GM23248 (cell line): ENCODE data around the gene OR52B2. TPM values are rescaled to one million over a fixed set of nuclear protein-coding genes. Genes with fewer than 3 reads are reported as not detected.

ENCODE experiments used
- DNase-seq: peaks from one replicate; pipeline ENCODE4 v3.0.0-alpha.2; 2015
- H2AFZ ChIP-seq: fragments of 200-600 bp; sonication (generic); 2 replicates; pipeline ENCODE4 v1.6.1; 2016; ENCODE audit warnings: antibody characterized with exemption
- H3F3A ChIP-seq: fragments of 200-600 bp; sonication (generic); 2 replicates; pipeline ENCODE4 v1.6.1; 2016; ENCODE audit warnings: mild to moderate bottlenecking, antibody characterized with exemption, mixed run types; ENCODE audit not compliant: insufficient read depth
- H3K27ac ChIP-seq: fragments of 200-600 bp; sonication (generic); 2 replicates; pipeline ENCODE4 v1.5.1; 2016; ENCODE audit warnings: mild to moderate bottlenecking
- H3K27me3 ChIP-seq: fragments of 200-600 bp; sonication (generic); replicated peaks from 2 replicates; pipeline ENCODE4 v1.6.1; 2016; ENCODE audit warnings: mild to moderate bottlenecking; ENCODE audit not compliant: insufficient read depth
- H3K36me3 ChIP-seq: fragments of 200-600 bp; sonication (generic); 2 replicates; pipeline ENCODE4 v1.6.1; 2016; ENCODE audit warnings: low read depth, mild to moderate bottlenecking
- H3K4me1 ChIP-seq: fragments of 200-600 bp; sonication (generic); 2 replicates; pipeline ENCODE4 v1.6.1; 2016; ENCODE audit warnings: mild to moderate bottlenecking; ENCODE audit not compliant: insufficient read depth
- H3K4me2 ChIP-seq: fragments of 200-600 bp; sonication (generic); one replicate; pipeline ENCODE4 v1.6.1; 2016; ENCODE audit warnings: mild to moderate bottlenecking; ENCODE audit not compliant: unreplicated experiment
- H3K4me3 ChIP-seq: fragments of 200-600 bp; sonication (generic); 2 replicates; pipeline ENCODE4 v1.5.1; 2016; ENCODE audit warnings: mild to moderate bottlenecking
- H3K79me2 ChIP-seq: fragments of 200-600 bp; sonication (generic); 2 replicates; pipeline ENCODE4 v1.6.1; 2016; ENCODE audit warnings: mild to moderate bottlenecking; ENCODE audit not compliant: insufficient read depth
- H3K9ac ChIP-seq: fragments of 200-600 bp; sonication (generic); 2 replicates; pipeline ENCODE4 v1.6.1; 2016; ENCODE audit warnings: mild to moderate bottlenecking
- H3K9me2 ChIP-seq: fragments of 200-600 bp; sonication (generic); 2 replicates; pipeline ENCODE4 v1.6.1; 2016; ENCODE audit warnings: mixed run types, mild to moderate bottlenecking, moderate library complexity; ENCODE audit not compliant: insufficient read depth
- H3K9me3 ChIP-seq: fragments of 200-600 bp; sonication (generic); one replicate; pipeline ENCODE4 v1.6.1; 2017; ENCODE audit warnings: low read depth
- H4K20me1 ChIP-seq: fragments of 200-600 bp; sonication (generic); 2 replicates; pipeline ENCODE4 v1.6.0; 2016; ENCODE audit not compliant: insufficient read depth
- EZH2 ChIP-seq: fragments of 200-600 bp; sonication (generic); IDR thresholded peaks from 2 replicates; pipeline ENCODE4 v1.6.1; 2018; ENCODE audit warnings: antibody characterized with exemption, mild to moderate bottlenecking; ENCODE audit not compliant: insufficient read depth, poor library complexity, severe bottlenecking
- EZH2phosphoT487 ChIP-seq: fragments of 200-600 bp; sonication (generic); IDR thresholded peaks from 2 replicates; pipeline ENCODE4 v1.6.1; 2018; ENCODE audit warnings: antibody characterized with exemption, moderate library complexity, mild to moderate bottlenecking, low read depth; ENCODE audit not compliant: insufficient read depth
- WGBS, 2 experiments: methylation state at CpG; one replicate each; pipeline ENCODE4 v1.1.6; 2015 to 2017; ENCODE audit warnings: low lambda C conversion rate in 2 of 2, low coverage in 1 of 2; ENCODE audit errors: missing lambda C conversion rate in 2 of 2; 5-methylcytosine and 5-hydroxymethylcytosine counted together
- in situ Hi-C: fragments of 300-500 bp; cut with MboI; formaldehyde crosslinking; loops from 2 replicates; pipeline ENCODE4 v1.15.0; 2020
- polyA plus RNA-seq: library from polyadenylated mRNA; unstranded; fragments of >200 nt; fragmentation: Nextera tagmentation; extraction: Ambion mirVana; gene quantifications from 2 replicates; pipeline ENCODE4 v1.2.1, GENCODE V29; 2016
- total RNA-seq: library from RNA; depleted of rRNA; stranded (reverse); fragments of >200 nt; shearing (Covaris generic); gene quantifications from 2 replicates; pipeline ENCODE4 v1.2.3, GENCODE V29; 2014

The OR52B2 gene
- total and polyA plus RNA-seq, 2 experiments from 2014 or later, result not detected

DNA sequence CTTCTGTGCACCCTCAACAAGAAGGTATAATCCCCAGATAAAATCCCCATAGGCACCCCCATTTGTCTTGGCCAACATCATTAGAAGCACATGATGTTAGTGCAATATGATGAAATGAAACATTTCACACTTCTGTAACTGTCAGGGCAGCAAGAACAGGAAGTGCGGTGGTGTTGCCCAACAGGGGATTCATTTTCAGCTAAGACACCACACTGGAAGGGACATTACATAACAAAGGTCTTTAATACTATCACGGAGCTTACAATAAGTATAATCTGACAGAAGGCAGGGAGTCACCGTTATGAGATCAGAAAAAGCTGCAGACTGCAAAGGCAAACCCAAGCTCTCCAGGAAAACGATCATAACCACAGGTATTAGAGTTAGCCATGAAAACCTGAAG, 30.8 kb upstream of the OR52B2 start:
- no peaks in the 10 kb centered on the region for H3K9me2 ChIP-seq
- 0 out of 2 replicates have a peak, but pooled peaks cover 8% of the 10 kb centered on the region for H3F3A ChIP-seq
- WGBS, 2 experiments, result 85 to 90% methylated on average over 4 of the region's 4 CpGs
- peak overlapping the region; percentile 9; the same call in 1 of the 2 replicates for H3K27ac ChIP-seq
- TF ChIP-seq EZH2phosphoT487 (no peak), EZH2 (no peak)
- H3K27me3 ChIP-seq, result no peaks in the 10 kb centered on the region
- no peaks in the 10 kb centered on the region for H3K9me3 ChIP-seq
- H3K79me2 ChIP-seq, result no peaks in the 10 kb centered on the region
- H4K20me1 ChIP-seq, result no peaks in the 10 kb centered on the region
- H2AFZ ChIP-seq, result no peak overlapping the region
- no peak overlapping the region for H3K9ac ChIP-seq
- peaks cover 13% of the 10 kb centered on the region for H3K4me1 ChIP-seq
- DNase-seq, result no peak
- no peaks in the 10 kb centered on the region for H3K36me3 ChIP-seq
- H3K4me3 ChIP-seq, result no peak overlapping the region
- no peak overlapping the region for H3K4me2 ChIP-seq
- in situ Hi-C loops, result no loop called here

DNA sequence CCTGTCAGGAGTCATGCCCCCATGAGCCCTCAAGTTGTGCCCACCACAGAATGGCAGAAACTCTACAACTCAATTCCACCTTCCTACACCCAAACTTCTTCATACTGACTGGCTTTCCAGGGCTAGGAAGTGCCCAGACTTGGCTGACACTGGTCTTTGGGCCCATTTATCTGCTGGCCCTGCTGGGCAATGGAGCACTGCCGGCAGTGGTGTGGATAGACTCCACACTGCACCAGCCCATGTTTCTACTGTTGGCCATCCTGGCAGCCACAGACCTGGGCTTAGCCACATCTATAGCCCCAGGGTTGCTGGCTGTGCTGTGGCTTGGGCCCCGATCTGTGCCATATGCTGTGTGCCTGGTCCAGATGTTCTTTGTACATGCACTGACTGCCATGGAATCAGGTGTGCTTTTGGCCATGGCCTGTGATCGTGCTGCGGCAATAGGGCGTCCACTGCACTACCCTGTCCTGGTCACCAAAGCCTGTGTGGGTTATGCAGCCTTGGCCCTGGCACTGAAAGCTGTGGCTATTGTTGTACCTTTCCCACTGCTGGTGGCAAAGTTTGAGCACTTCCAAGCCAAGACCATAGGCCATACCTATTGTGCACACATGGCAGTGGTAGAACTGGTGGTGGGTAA, 29.2 kb upstream of the OR52B2 start, which contains the start of gene OR52W1:
TSS of gene OR52W1 (plus strand) at position 51 of the 637 bp plus-strand sequence. CDS start at position 51, 0 bp downstream.
- in situ Hi-C loops, result no loop called here
- Histone ChIP-seq H3K36me3 (no peaks in the 10 kb centered on the region), H3K4me1 (peaks cover 13% of the 10 kb centered on the region), H3K27ac (no peak within 1 kb of the TSS), H3K9ac (no peak within 1 kb of the TSS), H3K4me3 (no peak within 1 kb of the TSS), H3K9me2 (no peaks in the 10 kb centered on the region), H3K9me3 (no peaks in the 10 kb centered on the region), H3K27me3 (no peaks in the 10 kb centered on the region), H2AFZ (no peak within 1 kb of the TSS), H3K79me2 (no peaks in the 10 kb centered on the region), H3F3A (0 out of 2 replicates have a peak, but pooled peaks cover 8% of the 10 kb centered on the region), H4K20me1 (no peaks in the 10 kb centered on the region), H3K4me2 (no peak within 1 kb of the TSS)
- DNase-seq, result no peak
- WGBS, 2 experiments, result 92 to 100% methylated on average over 5 of the region's 5 CpGs
- TF ChIP-seq EZH2phosphoT487, result no peak
- TF ChIP-seq EZH2, result no peak

DNA sequence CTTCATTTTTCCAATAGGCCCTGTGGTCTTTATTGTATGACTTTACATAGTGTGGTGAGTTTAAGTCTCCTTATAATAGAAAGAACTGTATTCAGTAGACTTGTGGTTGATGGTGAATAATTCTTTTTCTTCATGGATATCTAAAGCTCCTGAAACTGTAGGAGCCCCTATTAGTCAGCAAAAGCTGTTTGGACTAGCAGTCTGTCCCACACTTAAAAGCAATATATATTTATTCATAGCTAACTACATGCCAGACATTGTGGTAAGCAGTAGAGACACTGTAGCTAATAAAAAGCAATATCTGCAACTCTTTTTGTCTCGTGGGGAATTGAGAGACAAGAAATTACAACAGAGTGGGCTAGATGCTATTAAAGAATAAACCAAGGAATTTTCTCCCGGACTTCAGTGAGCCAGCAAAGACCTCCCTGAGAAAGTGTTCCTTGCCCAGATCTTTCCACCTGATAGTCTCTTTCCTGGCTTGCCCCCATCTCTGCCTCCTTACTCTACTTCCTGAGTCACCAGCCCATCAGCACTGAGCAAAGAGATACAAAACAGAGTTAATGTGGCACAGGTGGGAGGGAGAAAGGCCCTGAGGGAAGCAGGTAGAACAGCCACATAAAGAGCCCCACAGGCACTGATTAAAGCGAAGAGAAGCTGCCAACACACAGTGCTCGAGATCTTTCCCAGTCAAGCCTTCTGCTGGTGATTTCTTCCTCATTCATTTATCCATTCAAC, 27.5 kb upstream of the OR52B2 start:
- H3K36me3 ChIP-seq, result no peaks in the 10 kb centered on the region
- peaks cover 13% of the 10 kb centered on the region for H3K4me1 ChIP-seq
- no peak for DNase-seq
- H3K9me3 ChIP-seq, result no peaks in the 10 kb centered on the region
- 69 to 72% methylated on average over 4 of the region's 4 CpGs for WGBS, 2 experiments
- in situ Hi-C loops, result no loop called here
- H3K27me3 ChIP-seq, result no peaks in the 10 kb centered on the region
- H3K4me2 ChIP-seq, result no peak overlapping the region
- H3K79me2 ChIP-seq, result no peaks in the 10 kb centered on the region
- 0 out of 2 replicates have a peak, but pooled peaks cover 5% of the 10 kb centered on the region for H3F3A ChIP-seq
- no peak overlapping the region for H2AFZ ChIP-seq
- H3K9me2 ChIP-seq, result no peaks in the 10 kb centered on the region
- H3K9ac ChIP-seq, result no peak overlapping the region
- TF ChIP-seq EZH2phosphoT487, result no peak
- TF ChIP-seq EZH2, result no peak
- no peak overlapping the region for H3K27ac ChIP-seq
- no peak overlapping the region for H3K4me3 ChIP-seq
- no peaks in the 10 kb centered on the region for H4K20me1 ChIP-seq

DNA sequence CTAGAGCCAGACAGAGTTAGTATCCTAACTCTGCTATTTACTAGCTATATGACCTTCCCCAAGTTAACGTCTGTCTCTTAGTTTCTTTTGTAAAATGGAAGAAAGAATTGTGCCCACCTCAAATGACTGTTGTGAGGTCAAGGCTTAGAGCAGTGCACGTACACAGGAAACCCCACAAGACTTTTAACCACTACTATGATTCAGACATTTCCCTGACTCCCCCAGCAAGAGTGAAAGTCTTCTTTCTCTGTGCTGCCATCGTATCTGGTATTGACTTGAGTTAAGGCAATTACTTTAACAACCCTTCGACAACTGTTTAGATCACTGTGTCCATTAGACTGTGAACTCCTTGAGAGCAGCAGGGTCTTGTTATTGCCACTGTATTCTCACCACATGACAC, 26.3 kb upstream of the OR52B2 start:
- Histone ChIP-seq H3K27ac (no peak overlapping the region), H3K4me3 (no peak overlapping the region), H3K9me2 (no peaks in the 10 kb centered on the region), H3K79me2 (no peaks in the 10 kb centered on the region), H3K4me2 (no peak overlapping the region), H3K9ac (no peak overlapping the region), H3K4me1 (peaks cover 5% of the 10 kb centered on the region), H3K9me3 (no peaks in the 10 kb centered on the region), H3K36me3 (no peaks in the 10 kb centered on the region), H3K27me3 (no peaks in the 10 kb centered on the region), H4K20me1 (no peaks in the 10 kb centered on the region), H3F3A (0 out of 2 replicates have a peak, but pooled peaks cover 3% of the 10 kb centered on the region), H2AFZ (no peak overlapping the region)
- TF ChIP-seq EZH2phosphoT487 (no peak), EZH2 (no peak)
- in situ Hi-C loops, result no loop called here
- WGBS, 2 experiments, result 47 to 51% methylated on average over 4 of the region's 4 CpGs
- DNase-seq, result no peak
